Esophagus squamous epithelium (tissue), 5 donors: ENCODE data around the gene MYO9B. TPM values are rescaled to one million over a fixed set of nuclear protein-coding genes. Genes with fewer than 3 reads are reported as not detected.
A peak's percentile ranks its signal among the peaks of the same experiment; 100 is the strongest.
"Not testable (repeated sequence)": the region's sequence is repeated elsewhere in the genome, so short reads cannot be mapped to it uniquely, and the experiment has no call there.

Experiments used
- DNase-seq: peaks from one replicate; lab custom pipeline; 2025; lab: John Stamatoyannopoulos, UW
- H3K27ac ChIP-seq, 4 donors: fragments of 200-600 bp; sonication (generic); one replicate each; pipeline ENCODE4 v1.5.1; 2016 to 2019; ENCODE audit warnings: mild to moderate bottlenecking in 1 of 4
- H3K27me3 ChIP-seq, 4 donors: fragments of 200-600 bp; sonication (generic); 1 replicate in 3 of 4; 2 replicates in 1 of 4; pipeline versions ENCODE4 v1.5.1 to v1.6.0; 2017 to 2021; ENCODE audit warnings: antibody characterized with exemption in 1 of 4
- H3K36me3 ChIP-seq, 3 donors: fragments of 200-600 bp; sonication (generic); one replicate each; pipeline ENCODE4 v1.5.1; 2016 to 2019
- H3K4me1 ChIP-seq, 3 donors: fragments of 200-600 bp; sonication (generic); one replicate each; pipeline ENCODE4 v1.5.1; 2017 to 2019
- H3K4me3 ChIP-seq, 4 donors: fragments of 200-600 bp; sonication (generic); 1 replicate in 3 of 4; 2 replicates in 1 of 4; pipeline ENCODE4 v1.5.1; 2016 to 2019; ENCODE audit warnings: mild to moderate bottlenecking in 2 of 4, moderate library complexity in 1 of 4
- H3K9me3 ChIP-seq, 3 donors: fragments of 200-600 bp; sonication (generic); one replicate each; pipeline ENCODE4 v1.5.1; 2016 to 2019
- CTCF ChIP-seq, 6 experiments: fragments of 450-650 bp in 4 of 6; fragments of 200-600 bp in 2 of 6; sonication (generic) in 2 of 6; IDR thresholded peaks; one replicate each; pipeline ENCODE4 v1.5.1; 2016 to 2019; ENCODE audit warnings: antibody characterized with exemption in 6 of 6, mild to moderate bottlenecking in 4 of 6, moderate library complexity in 4 of 6
- POLR2A ChIP-seq, 4 donors: fragments of 450-650 bp; IDR thresholded peaks; one replicate each; pipeline ENCODE4 v1.6.1; 2017; ENCODE audit warnings: antibody characterized with exemption in 4 of 4, mild to moderate bottlenecking in 4 of 4, moderate library complexity in 3 of 4
- WGBS, 2 donors: methylation state at CpG; one replicate each; pipeline ENCODE4 v1.1.5; 2018; 5-methylcytosine and 5-hydroxymethylcytosine counted together
- intact Hi-C: fragments of 100-400 bp; cut with DNase I; formaldehyde crosslinking; loops from one replicate; pipeline ENCODE4 v1.15.0; 2022
- total RNA-seq, 4 donors: library from RNA; depleted of rRNA; stranded (reverse); fragments of >200 nt; gene quantifications; one replicate each; pipeline ENCODE4 v1.1.0, GENCODE V29; 2016
- donor health status: DM: yes; HTN: yes; CAD: no.

Gene MYO9B
- total RNA-seq, 4 donors from 2014 or later = 25.5 to 60.5 (median 39.5) TPM

GRCh38 chr19:17138937-17139598 lies 63.5 kb downstream of the MYO9B start:
- H3K4me1 ChIP-seq = peaks cover 16 to 33% (median 18%) of the 10 kb centered on the region in 3 donors
- H3K36me3 ChIP-seq = peaks cover 0 to 10% (median 0%) of the 10 kb centered on the region in 3 donors
- whole genome bisulfite sequencing, 2 donors = 81 to 82% methylated on average over 10 of the region's 10 CpGs
- no peaks in the 10 kb centered on the region for H3K9me3 ChIP-seq
- TF ChIP-seq POLR2A (IDR thresholded peaks at IDR 0.05) (no peak), CTCF (IDR thresholded peaks at IDR 0.05) (no peak)
- H3K27me3 ChIP-seq = no peaks in the 10 kb centered on the region
- H3K27ac ChIP-seq = no peak overlapping the region
- DNase-seq = no peak
- H3K4me3 ChIP-seq = no peak overlapping the region
- intact Hi-C loops = no loop called here

- H3K27ac ChIP-seq = peak overlapping the region in 2 of 4 donors; percentile 30 to 49
- WGBS, 2 donors = 75% methylated on average over 12 to 13 of the region's 13 CpGs
- H3K27me3 ChIP-seq, DNase-seq, intact Hi-C loops, H3K9me3 ChIP-seq, H3K4me3 ChIP-seq, H3K4me1 ChIP-seq: not testable (repeated sequence)
- H3K36me3 ChIP-seq = peaks cover 0 to 54% (median 0%) of the 10 kb centered on the region in 3 donors
Measured at GRCh38 chr19:17144771-17145170, 69.2 kb downstream of the MYO9B start.

GRCh38 chr19:17145546-17146497 lies 70.2 kb downstream of the MYO9B start:
- intact Hi-C loops = no loop called here
- WGBS, 2 donors = 74 to 96% methylated on average over 7 of the region's 7 CpGs
- no peak for TF ChIP-seq CTCF (IDR thresholded peaks at IDR 0.05)
- TF ChIP-seq POLR2A (IDR thresholded peaks at IDR 0.05) = no peak
- H3K4me3 ChIP-seq = no peak overlapping the region
- H3K9me3 ChIP-seq = no peaks in the 10 kb centered on the region
- H3K27me3 ChIP-seq = no peaks in the 10 kb centered on the region
- no peak for DNase-seq
- no peaks in the 10 kb centered on the region for H3K4me1 ChIP-seq
- no peak overlapping the region for H3K27ac ChIP-seq
- peaks cover 0 to 54% (median 0%) of the 10 kb centered on the region in 3 donors for H3K36me3 ChIP-seq

GRCh38 chr19:17148130-17148529 lies 72.6 kb downstream of the MYO9B start:
- TF ChIP-seq POLR2A (IDR thresholded peaks at IDR 0.05) (no peak), CTCF (IDR thresholded peaks at IDR 0.05) (no peak)
- no peak for DNase-seq
- 97 to 100% methylated on average over 3 to 5 of the region's 5 CpGs for WGBS, 2 donors
- Histone ChIP-seq H3K4me1 (no peaks in the 10 kb centered on the region), H3K27ac (no peak overlapping the region), H3K36me3 (peaks cover 0 to 65% (median 10%) of the 10 kb centered on the region in 3 donors), H3K9me3 (no peaks in the 10 kb centered on the region), H3K27me3 (no peaks in the 10 kb centered on the region), H3K4me3 (no peak overlapping the region)
- intact Hi-C loops = no loop called here

- Histone ChIP-seq H3K9me3 (no peaks in the 10 kb centered on the region), H3K4me3 (no peak overlapping the region), H3K27me3 (no peaks in the 10 kb centered on the region), H3K27ac (no peak overlapping the region), H3K4me1 (no peaks in the 10 kb centered on the region), H3K36me3 (peaks cover 7 to 79% (median 22%) of the 10 kb centered on the region in 3 donors)
- no peak for DNase-seq
- 74 to 88% methylated on average over 2 to 11 of the region's 13 CpGs for WGBS, 2 donors
- TF ChIP-seq POLR2A (IDR thresholded peaks at IDR 0.05) = no peak
- TF ChIP-seq CTCF (IDR thresholded peaks at IDR 0.05) = no peak
- intact Hi-C loops = no loop called here
Measured at GRCh38 chr19:17149393-17150135, 74.0 kb downstream of the MYO9B start.
